H1 (cell line): ENCODE data around the gene PRDM15. TPM values are rescaled to one million over a fixed set of nuclear protein-coding genes. Genes with fewer than 3 reads are reported as not detected.

Source experiments
- CTCF ChIA-PET: fragments of 300-600 bp; sonication (Branson Sonifier 250); formaldehyde crosslinking; loops from one replicate; lab custom pipeline; 2021; ENCODE audit not compliant: partially characterized antibody; lab: Charles Lee
- POLR2A ChIA-PET: fragments of 300-600 bp; sonication (Branson Sonifier 250); formaldehyde crosslinking; loops from one replicate; lab custom pipeline; 2021; ENCODE audit warnings: inconsistent platforms; ENCODE audit not compliant: partially characterized antibody; lab: Charles Lee
- DNase-seq, 2 experiments: peaks; one replicate each; pipeline versions ENCODE4 v3.0.0 to v3.0.0-alpha.2; 2010 to 2022; ENCODE audit warnings: low spot score in 2 of 2, low read depth in 1 of 2, mixed read lengths in 1 of 2
- FAIRE-seq: peaks from 2 replicates; lab custom pipeline; 2011; peaks lifted over from hg19 to GRCh38; lab: Jason Lieb, UNC
- H2AFZ ChIP-seq: 2 replicates; pipeline ENCODE4 v1.8.1; 2012; ENCODE audit warnings: low read length, inconsistent platforms
- H2AK5ac ChIP-seq: 2 replicates; pipeline ENCODE4 v1.6.1; 2013; ENCODE audit warnings: low read depth, low read length
- H2BK120ac ChIP-seq: replicated peaks from 2 replicates; pipeline ENCODE3; 2013; ENCODE audit warnings: low read depth, low read length, inconsistent platforms
- H2BK12ac ChIP-seq: 2 replicates; pipeline ENCODE4 v1.6.1; 2013; ENCODE audit warnings: low read depth, low read length
- H2BK15ac ChIP-seq: 2 replicates; pipeline ENCODE4 v1.6.1; 2013; ENCODE audit warnings: low read length
- H2BK20ac ChIP-seq: 2 replicates; pipeline ENCODE4 v1.6.1; 2013; ENCODE audit warnings: low read length
- H2BK5ac ChIP-seq: 2 replicates; pipeline ENCODE4 v1.6.1; 2013; ENCODE audit warnings: low read depth, low read length
- H3K14ac ChIP-seq: 2 replicates; pipeline ENCODE4 v1.6.1; 2013; ENCODE audit warnings: inconsistent platforms; ENCODE audit not compliant: insufficient read length
- H3K18ac ChIP-seq: 2 replicates; pipeline ENCODE4 v1.6.1; 2013; ENCODE audit warnings: low read length; ENCODE audit errors: extremely low read depth
- H3K23ac ChIP-seq: 2 replicates; pipeline ENCODE4 v1.6.1; 2013; ENCODE audit warnings: inconsistent platforms; ENCODE audit not compliant: insufficient read length
- H3K23me2 ChIP-seq: 2 replicates; pipeline ENCODE4 v1.6.1; 2013; ENCODE audit warnings: low read depth, low read length
- H3K27ac ChIP-seq: 2 replicates; pipeline ENCODE4 v1.6.1; 2011; ENCODE audit warnings: low read depth, low read length, inconsistent platforms
- H3K27me3 ChIP-seq, 4 experiments: replicated peaks in 1 of 4; 1 replicate in 1 of 4; 2 replicates in 3 of 4; pipeline versions ENCODE4 v1.6.1 to v1.8.1; 2011 to 2013; ENCODE audit warnings: low read length in 3 of 4, mild to moderate bottlenecking in 3 of 4, inconsistent platforms in 2 of 4, mixed read lengths in 2 of 4, moderate library complexity in 1 of 4; ENCODE audit not compliant: control insufficient read depth in 3 of 4, insufficient read depth in 3 of 4; ENCODE audit errors: extremely low read depth in 1 of 4
- H3K36me3 ChIP-seq, 4 experiments: 2 replicates each; pipeline versions ENCODE4 v1.6.1 to v1.8.1; 2011 to 2013; ENCODE audit warnings: mild to moderate bottlenecking in 4 of 4, low read length in 3 of 4, moderate library complexity in 2 of 4, control low read depth in 1 of 4, inconsistent platforms in 1 of 4; ENCODE audit not compliant: insufficient read depth in 4 of 4, control insufficient read depth in 2 of 4
- H3K4ac ChIP-seq: replicated peaks from 2 replicates; pipeline ENCODE3; 2013; ENCODE audit warnings: low read length, low read depth, mixed read lengths, inconsistent platforms; ENCODE audit not compliant: insufficient read length
- H3K4me1 ChIP-seq, 4 experiments: replicated peaks in 1 of 4; 1 replicate in 1 of 4; 2 replicates in 3 of 4; pipeline versions ENCODE4 v1.6.1 to v1.8.1; 2011 to 2013; ENCODE audit warnings: low read length in 3 of 4, inconsistent platforms in 2 of 4, mixed read lengths in 1 of 4; ENCODE audit not compliant: insufficient read depth in 4 of 4, control insufficient read depth in 3 of 4
- H3K4me2 ChIP-seq, 2 experiments: 2 replicates each; pipeline versions ENCODE4 v1.6.1 to v1.8.1; 2011 to 2013; ENCODE audit warnings: low read depth in 2 of 2, low read length in 2 of 2, control low read depth in 1 of 2, inconsistent platforms in 1 of 2, mild to moderate bottlenecking in 1 of 2; ENCODE audit not compliant: insufficient read depth in 1 of 2
- H3K4me3 ChIP-seq, 4 experiments: fragments of 200-600, 300-600 bp in 1 of 4; sonication (generic), shearing (Covaris generic), sonication (Bioruptor Twin) in 1 of 4; 2 replicates each; pipeline versions ENCODE4 v1.5.1 to v1.8.1; 2011 to 2016; ENCODE audit warnings: low read length in 4 of 4, low read depth in 3 of 4, control low read depth in 2 of 4, inconsistent platforms in 2 of 4, mild to moderate bottlenecking in 2 of 4, mixed read lengths in 1 of 4, moderate library complexity in 1 of 4; ENCODE audit not compliant: insufficient read depth in 2 of 4; ENCODE audit errors: extremely low read depth in 1 of 4
- H3K56ac ChIP-seq: replicated peaks from 2 replicates; pipeline ENCODE3; 2013; ENCODE audit warnings: low read depth, mild to moderate bottlenecking, mixed read lengths, low read length, inconsistent platforms; ENCODE audit not compliant: insufficient read length
- H3K79me1 ChIP-seq: 2 replicates; pipeline ENCODE4 v1.6.1; 2013; ENCODE audit warnings: low read depth, low read length, control low read depth
- H3K79me2 ChIP-seq, 2 experiments: 2 replicates each; pipeline versions ENCODE4 v1.6.1 to v1.8.1; 2012 to 2013; ENCODE audit warnings: low read length in 2 of 2, mild to moderate bottlenecking in 2 of 2, inconsistent platforms in 1 of 2; ENCODE audit not compliant: insufficient read depth in 2 of 2, control insufficient read depth in 1 of 2
- H3K9ac ChIP-seq, 4 experiments: replicated peaks in 1 of 4; 1 replicate in 1 of 4; 2 replicates in 3 of 4; pipeline versions ENCODE4 v1.6.1 to v1.8.1; 2011 to 2013; ENCODE audit warnings: low read depth in 3 of 4, low read length in 3 of 4, control low read depth in 2 of 4, mild to moderate bottlenecking in 2 of 4, moderate library complexity in 2 of 4, inconsistent platforms in 1 of 4; ENCODE audit errors: extremely low read depth in 1 of 4
- H3K9me3 ChIP-seq, 2 experiments: 2 replicates each; pipeline versions ENCODE4 v1.6.1 to v1.8.1; 2012 to 2013; ENCODE audit warnings: mild to moderate bottlenecking in 2 of 2, moderate library complexity in 2 of 2, control low read depth in 1 of 2, inconsistent platforms in 1 of 2, low read depth in 1 of 2, low read length in 1 of 2, mixed read lengths in 1 of 2; ENCODE audit not compliant: insufficient read depth in 2 of 2
- H4K20me1 ChIP-seq, 2 experiments: replicated peaks in 1 of 2; 2 replicates each; pipeline versions ENCODE3 to v1.8.1; 2011 to 2013; ENCODE audit warnings: inconsistent platforms in 2 of 2, low read length in 2 of 2, mild to moderate bottlenecking in 1 of 2; ENCODE audit not compliant: insufficient read depth in 2 of 2, control insufficient read depth in 1 of 2
- H4K5ac ChIP-seq: 2 replicates; pipeline ENCODE4 v1.6.1; 2013; ENCODE audit warnings: low read length, low read depth, mixed read lengths, inconsistent platforms; ENCODE audit not compliant: insufficient read length
- H4K8ac ChIP-seq: 2 replicates; pipeline ENCODE4 v1.8.0; 2013; ENCODE audit warnings: mild to moderate bottlenecking, moderate library complexity, low read length, inconsistent platforms; ENCODE audit not compliant: insufficient read depth; ENCODE audit errors: extremely low read depth
- H4K91ac ChIP-seq: replicated peaks from 2 replicates; pipeline ENCODE3; 2013; ENCODE audit warnings: low read length, mixed read lengths, inconsistent platforms; ENCODE audit not compliant: insufficient read length
- CBX8 ChIP-seq: fragments of 300-800, 300-1000 bp; sonication (generic); IDR thresholded peaks from 2 replicates; pipeline ENCODE4 v1.7.1; 2016; ENCODE audit warnings: low read depth, low read length, borderline replicate concordance
- EGR1 ChIP-seq: IDR thresholded peaks from 2 replicates; pipeline ENCODE4 v1.6.1; 2011; ENCODE audit warnings: low read depth, low read length, borderline replicate concordance
- WGBS, 2 experiments: shearing (Covaris generic) in 1 of 2; methylation state at CpG; one replicate each; pipeline versions ENCODE4 v1.1.6 to v1.1.7; 2013 to 2015; ENCODE audit warnings: low lambda C conversion rate in 2 of 2, mixed read lengths in 2 of 2, inconsistent platforms in 1 of 2, low coverage in 1 of 2, missing lambda C conversion rate in 1 of 2; ENCODE audit not compliant: insufficient replicate concordance in 2 of 2, insufficient coverage in 1 of 2, insufficient read length in 1 of 2; ENCODE audit errors: extremely low coverage in 1 of 2, missing lambda C conversion rate in 1 of 2; 5-methylcytosine and 5-hydroxymethylcytosine counted together
- polyA plus RNA-seq, 7 experiments: library from polyadenylated mRNA; depleted of rRNA in 3 of 7; stranded (reverse) in 5 of 7; unstranded in 2 of 7; fragments of >200 nt in 5 of 7; fragments of 200-250 nt in 2 of 7; gene quantifications; 1 replicate in 5 of 7; 2 replicates in 1 of 7; 4 replicates in 1 of 7; pipeline versions ENCODE4 v1.2.1 to v1.2.3, GENCODE V29; 2011 to 2013; ENCODE audit warnings: missing spikeins in 2 of 7, mixed read lengths in 2 of 7
- total RNA-seq: library from RNA; stranded (reverse); fragmentation: NEBNext Ultra II Directional; extraction: Animal tissue kit (Norgen Biotek cat#: 25700); gene quantifications from 2 replicates; pipeline ENCODE4 v1.2.1, GENCODE V29; 2021
- TF ChIP-seq, protein P1 (sequence below): IDR thresholded peaks from 2 replicates; pipeline ENCODE4 v1.6.1; 2012; ENCODE audit warnings: low read length, inconsistent platforms

Gene PRDM15
- total and polyA plus RNA-seq, 2 of the 8 experiments (the other 6 are each of a cell fraction or from before 2014, with no cell fraction given) = 9.7 to 10.5 TPM

DNA sequence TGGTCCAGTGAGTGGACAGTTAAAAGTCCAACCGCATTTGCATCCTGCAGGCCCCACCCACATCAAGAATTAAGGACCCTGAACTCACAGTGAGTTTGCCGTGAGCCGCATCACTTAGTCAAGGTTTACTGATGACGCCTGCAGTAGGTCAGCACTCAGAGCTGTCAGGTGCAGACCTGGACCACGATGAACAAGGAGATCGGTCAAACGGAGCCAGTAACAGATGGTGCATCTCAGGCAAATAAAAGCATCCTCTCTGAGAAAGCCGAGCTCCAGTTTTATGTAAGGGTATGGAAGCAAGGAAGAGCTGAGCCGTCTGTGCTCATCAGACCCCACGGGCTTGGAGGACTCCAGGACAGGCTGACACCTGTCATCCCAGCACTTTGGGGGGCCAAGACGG is 4.5 kb downstream of the PRDM15 start:
- Histone ChIP-seq H3K9me3 (no peaks in the 10 kb centered on the region), H3K79me2 (peaks cover 0 to 39% of the 10 kb centered on the region in 2 experiments; a peak in 2 of 4 replicates), H3K27ac (no peak overlapping the region), H4K5ac (no peak overlapping the region), H4K91ac (no peak overlapping the region), H3K4ac (no peak overlapping the region), H3K23me2 (peaks cover 3% of the 10 kb centered on the region; the same call in 1 of the 2 replicates), H2AFZ (no peak overlapping the region), H3K27me3 (no peaks in the 10 kb centered on the region), H3K9ac (no peak overlapping the region), H3K4me1 (peaks cover 0 to 12% (median 0%) of the 10 kb centered on the region in 4 experiments; a peak in 4 of 7 replicates), H4K8ac (no peak overlapping the region), H2BK120ac (no peak overlapping the region), H2BK5ac (no peak overlapping the region), H3K56ac (no peak overlapping the region), H3K36me3 (no peaks in the 10 kb centered on the region), H2BK15ac (no peak overlapping the region), H3K14ac (no peak overlapping the region), H3K23ac (no peak overlapping the region), H3K4me2 (no peak overlapping the region), H2BK12ac (no peak overlapping the region), H2BK20ac (no peak overlapping the region), H4K20me1 (peaks cover 0 to 7% of the 10 kb centered on the region in 2 experiments), H2AK5ac (no peak overlapping the region), H3K79me1 (peaks cover 9% of the 10 kb centered on the region; the same call in 1 of the 2 replicates), H3K4me3 (no peak overlapping the region), H3K18ac (no peak overlapping the region)
- POLR2A ChIA-PET = interaction anchor here (0.6 to 0.9 kb wide), 2 partner anchors 9 to 23 kb away, joined by 3 read pairs; no protein-coding TSS in a partner anchor
- DNase-seq (no peak), FAIRE-seq (no peak)
- 84% methylated on average over 11 of the region's 11 CpGs; no CpG with 5 or more reads in 1 of the 2 experiments for WGBS, 2 experiments
- CTCF ChIA-PET = interaction anchor here (1.1 to 1.7 kb wide), 4 partner anchors 9 to 232 kb away, joined by 3 to 4 read pairs (median 4); no protein-coding TSS in a partner anchor
- TF ChIP-seq, protein P1, sequence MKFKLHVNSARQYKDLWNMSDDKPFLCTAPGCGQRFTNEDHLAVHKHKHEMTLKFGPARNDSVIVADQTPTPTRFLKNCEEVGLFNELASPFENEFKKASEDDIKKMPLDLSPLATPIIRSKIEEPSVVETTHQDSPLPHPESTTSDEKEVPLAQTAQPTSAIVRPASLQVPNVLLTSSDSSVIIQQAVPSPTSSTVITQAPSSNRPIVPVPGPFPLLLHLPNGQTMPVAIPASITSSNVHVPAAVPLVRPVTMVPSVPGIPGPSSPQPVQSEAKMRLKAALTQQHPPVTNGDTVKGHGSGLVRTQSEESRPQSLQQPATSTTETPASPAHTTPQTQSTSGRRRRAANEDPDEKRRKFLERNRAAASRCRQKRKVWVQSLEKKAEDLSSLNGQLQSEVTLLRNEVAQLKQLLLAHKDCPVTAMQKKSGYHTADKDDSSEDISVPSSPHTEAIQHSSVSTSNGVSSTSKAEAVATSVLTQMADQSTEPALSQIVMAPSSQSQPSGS = no peak
- no peak for TF ChIP-seq CBX8
- TF ChIP-seq EGR1 = no peak
